Activated B cell treated with CpG ODN at 0.5 μM for 24 hours (primary cell): ENCODE results near the gene STARD13. TPM values are rescaled to one million over a fixed set of nuclear protein-coding genes. Genes with fewer than 3 reads are reported as not detected.

ENCODE experiments used
- ATAC-seq: fragments of 200-7000 bp; cut with Tn5 transposase; one replicate; pipeline ENCODE4 v1.10.0; 2021; ENCODE audit warnings: low read depth, mild to moderate bottlenecking, moderate library complexity
- CTCF ChIA-PET: fragments of 350-600 bp; sonication (Branson Sonifier 250); formaldehyde crosslinking; loops from one replicate; lab custom pipeline; 2021; ENCODE audit warnings: antibody characterized with exemption; lab: Charles Lee
- POLR2A ChIA-PET: fragments of 350-600 bp; sonication (Branson Sonifier 250); formaldehyde crosslinking; loops from one replicate; lab custom pipeline; 2021; ENCODE audit warnings: antibody characterized with exemption; lab: Charles Lee
- DNase-seq: peaks from one replicate; pipeline ENCODE4 v3.0.0; 2022
- H3K27ac Mint-ChIP-seq: one replicate; pipeline ENCODE4 v1.8.0; 2020; ENCODE audit warnings: mixed read lengths
- H3K27me3 Mint-ChIP-seq: one replicate; pipeline ENCODE4 v1.8.0; 2021; ENCODE audit warnings: mixed read lengths
- H3K36me3 Mint-ChIP-seq: one replicate; pipeline ENCODE4 v1.8.0; 2021; ENCODE audit warnings: low read depth, mixed read lengths
- H3K4me1 Mint-ChIP-seq: one replicate; pipeline ENCODE4 v1.8.0; 2021; ENCODE audit warnings: mixed read lengths
- H3K4me3 Mint-ChIP-seq: one replicate; pipeline ENCODE4 v1.8.0; 2020; ENCODE audit warnings: mild to moderate bottlenecking, mixed read lengths
- H3K9me3 Mint-ChIP-seq: one replicate; pipeline ENCODE4 v1.8.0; 2020; ENCODE audit warnings: mixed read lengths
- CTCF ChIP-seq: fragments of 200-600 bp; IDR thresholded peaks from one replicate; pipeline ENCODE4 v1.8.0; 2022; ENCODE audit warnings: antibody characterized with exemption, mild to moderate bottlenecking
- intact Hi-C: fragments of 100-400 bp; cut with micrococcal nuclease; formaldehyde crosslinking; loops from one replicate; pipeline ENCODE4 v1.15.1; 2024
- total RNA-seq: library from RNA; stranded (reverse); gene quantifications from 2 replicates; pipeline ENCODE4 v1.2.3, GENCODE V29; 2022

The STARD13 gene
- total RNA-seq, 1 donor from 2014 or later = 0.13 TPM

GRCh38 chr13:33145667-33146066 is 139.9 kb downstream of the STARD13 start:
- TF ChIP-seq CTCF = no peak
- intact Hi-C loops = no loop called here

GRCh38 chr13:33144358-33144784 is 141.2 kb downstream of the STARD13 start:
- no peak for DNase-seq
- no peak for ATAC-seq
- no peak for TF ChIP-seq CTCF

More at GRCh38 chr13:33145667-33146066, 139.9 kb downstream of the STARD13 start:
- Mint-ChIP-seq H3K27me3 (no peaks in the 10 kb centered on the region), H3K27ac (no peak overlapping the region), H3K9me3 (no peaks in the 10 kb centered on the region), H3K4me1 (peaks cover 8% of the 10 kb centered on the region), H3K4me3 (no peak overlapping the region), H3K36me3 (no peaks in the 10 kb centered on the region)
- ChIA-PET CTCF (no interaction called here), POLR2A (interaction anchor here (1.4 kb wide), 1 partner anchor 397 kb away, joined by 3 read pairs; no protein-coding TSS in a partner anchor)
- ATAC-seq = no peak
- no peak for DNase-seq

GRCh38 chr13:33139780-33140535 is 145.6 kb downstream of the STARD13 start:
- H3K4me1 Mint-ChIP-seq = no peaks in the 10 kb centered on the region
- H3K9me3 Mint-ChIP-seq = peaks cover 5% of the 10 kb centered on the region
- ATAC-seq = no peak
- no peaks in the 10 kb centered on the region for H3K36me3 Mint-ChIP-seq
- POLR2A ChIA-PET = no interaction called here
- no peaks in the 10 kb centered on the region for H3K27me3 Mint-ChIP-seq
- H3K27ac Mint-ChIP-seq = no peak overlapping the region
- TF ChIP-seq CTCF = no peak
- no peak for DNase-seq
- CTCF ChIA-PET = no interaction called here
- H3K4me3 Mint-ChIP-seq = no peak overlapping the region
- intact Hi-C loops = no loop called here

More at GRCh38 chr13:33144358-33144784, 141.2 kb downstream of the STARD13 start:
- H3K27me3 Mint-ChIP-seq = no peaks in the 10 kb centered on the region
- intact Hi-C loops = no loop called here
- peaks cover 8% of the 10 kb centered on the region for H3K4me1 Mint-ChIP-seq
- no peak overlapping the region for H3K4me3 Mint-ChIP-seq
- no peaks in the 10 kb centered on the region for H3K9me3 Mint-ChIP-seq
- H3K36me3 Mint-ChIP-seq = no peaks in the 10 kb centered on the region
- no peak overlapping the region for H3K27ac Mint-ChIP-seq
- ChIA-PET POLR2A (no interaction called here), CTCF (no interaction called here)

GRCh38 chr13:33139184-33139583 is 146.4 kb downstream of the STARD13 start:
- TF ChIP-seq CTCF = no peak
- Mint-ChIP-seq H3K4me1 (no peaks in the 10 kb centered on the region), H3K36me3 (no peaks in the 10 kb centered on the region), H3K9me3 (peaks cover 5% of the 10 kb centered on the region), H3K27ac (no peak overlapping the region), H3K4me3 (no peak overlapping the region), H3K27me3 (no peaks in the 10 kb centered on the region)
- ChIA-PET POLR2A (no interaction called here), CTCF (no interaction called here)
- intact Hi-C loops = no loop called here
- DNase-seq (no peak), ATAC-seq (no peak)

GRCh38 chr13:33138441-33138840 is 147.1 kb downstream of the STARD13 start:
- intact Hi-C loops = no loop called here
- Mint-ChIP-seq H3K9me3 (peaks cover 5% of the 10 kb centered on the region), H3K27me3 (no peaks in the 10 kb centered on the region), H3K4me3 (no peak overlapping the region), H3K27ac (no peak overlapping the region), H3K36me3 (no peaks in the 10 kb centered on the region), H3K4me1 (no peaks in the 10 kb centered on the region)
- ChIA-PET POLR2A (no interaction called here), CTCF (no interaction called here)
- TF ChIP-seq CTCF = no peak
- ATAC-seq (no peak), DNase-seq (no peak)
